ENCODE data around the gene PCDHB10. TPM values are rescaled to one million over a fixed set of nuclear protein-coding genes. Genes with fewer than 3 reads are reported as not detected.

PCDHB10 gene
- total RNA-seq, 1 experiment from 2014 or later = not detected

DNA sequence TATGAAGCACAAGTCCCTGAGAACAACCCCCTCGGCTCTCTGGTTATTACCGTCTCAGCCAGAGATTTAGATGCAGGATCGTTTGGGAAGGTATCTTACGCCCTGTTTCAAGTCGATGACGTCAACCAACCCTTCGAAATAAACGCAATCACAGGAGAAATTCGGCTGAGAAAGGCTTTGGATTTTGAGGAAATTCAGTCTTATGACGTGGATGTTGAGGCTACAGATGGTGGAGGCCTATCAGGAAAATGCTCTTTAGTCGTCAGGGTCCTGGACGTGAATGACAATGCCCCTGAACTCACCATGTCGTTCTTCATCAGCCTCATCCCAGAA lies 41.2 kb upstream of the PCDHB10 start:
- DNase-seq (ENCODE audit: low read depth, low spot score) = no peak
- Histone ChIP-seq H3K9ac (ENCODE audit: low read length) (no peak overlapping the region), H2AFZ (ENCODE audit: low read depth, low read length, poor library complexity, severe bottlenecking) (no peak overlapping the region), H3K9me3 (ENCODE audit: control insufficient read depth in 1 of 2, insufficient read depth in 1 of 2, low read depth in 1 of 2, low read length in 2 of 2) (no peaks in the 10 kb centered on the region; a peak in 1 of 4 replicates), H3K4me3 (replicated peaks in 1 of 2; ENCODE audit: low read depth in 1 of 2, low read length in 2 of 2) (no peak overlapping the region), H3K4me2 (ENCODE audit: low read length) (no peak overlapping the region), H3K36me3 (ENCODE audit: control insufficient read depth in 1 of 2, insufficient read depth in 2 of 2, low read length in 2 of 2) (no peaks in the 10 kb centered on the region), H3K79me2 (ENCODE audit: insufficient read depth, low read length) (no peaks in the 10 kb centered on the region), H3K27me3 (ENCODE audit: insufficient read depth, low read length) (no peaks in the 10 kb centered on the region), H3K27ac (ENCODE audit: low read depth, low read length) (no peak overlapping the region), H4K20me1 (ENCODE audit: insufficient read depth) (no peaks in the 10 kb centered on the region), H3K4me1 (ENCODE audit: control insufficient read depth in 1 of 2, insufficient read depth in 2 of 2, low read length in 2 of 2) (no peaks in the 10 kb centered on the region), H3K9me2 (ENCODE audit: insufficient read depth) (no peaks in the 10 kb centered on the region)
- RAD21 ChIA-PET (ENCODE audit: low non-redundant PET in 1 of 2, low total read pairs in 2 of 2, uncharacterized antibody in 2 of 2, unreplicated experiment in 2 of 2) = no interaction called here
- POLR2A ChIA-PET = no interaction called here
- no TSS peak for BruUV-seq (replicated peaks)
- TF ChIP-seq EZH2phosphoT487 (IDR thresholded peaks at IDR 0.05; ENCODE audit: borderline replicate concordance) = no peak
- TF ChIP-seq CEBPB (IDR thresholded peaks at IDR 0.05; ENCODE audit: low read depth) = no peak
- TF ChIP-seq, protein P1, sequence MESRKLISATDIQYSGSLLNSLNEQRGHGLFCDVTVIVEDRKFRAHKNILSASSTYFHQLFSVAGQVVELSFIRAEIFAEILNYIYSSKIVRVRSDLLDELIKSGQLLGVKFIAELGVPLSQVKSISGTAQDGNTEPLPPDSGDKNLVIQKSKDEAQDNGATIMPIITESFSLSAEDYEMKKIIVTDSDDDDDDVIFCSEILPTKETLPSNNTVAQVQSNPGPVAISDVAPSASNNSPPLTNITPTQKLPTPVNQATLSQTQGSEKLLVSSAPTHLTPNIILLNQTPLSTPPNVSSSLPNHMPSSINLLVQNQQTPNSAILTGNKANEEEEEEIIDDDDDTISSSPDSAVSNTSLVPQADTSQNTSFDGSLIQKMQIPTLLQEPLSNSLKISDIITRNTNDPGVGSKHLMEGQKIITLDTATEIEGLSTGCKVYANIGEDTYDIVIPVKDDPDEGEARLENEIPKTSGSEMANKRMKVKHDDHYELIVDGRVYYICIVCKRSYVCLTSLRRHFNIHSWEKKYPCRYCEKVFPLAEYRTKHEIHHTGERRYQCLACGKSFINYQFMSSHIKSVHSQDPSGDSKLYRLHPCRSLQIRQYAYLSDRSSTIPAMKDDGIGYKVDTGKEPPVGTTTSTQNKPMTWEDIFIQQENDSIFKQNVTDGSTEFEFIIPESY (IDR thresholded peaks at IDR 0.05; ENCODE audit: extremely low read depth, insufficient replicate concordance, low read length) = no peak
- TF ChIP-seq, protein P2, sequence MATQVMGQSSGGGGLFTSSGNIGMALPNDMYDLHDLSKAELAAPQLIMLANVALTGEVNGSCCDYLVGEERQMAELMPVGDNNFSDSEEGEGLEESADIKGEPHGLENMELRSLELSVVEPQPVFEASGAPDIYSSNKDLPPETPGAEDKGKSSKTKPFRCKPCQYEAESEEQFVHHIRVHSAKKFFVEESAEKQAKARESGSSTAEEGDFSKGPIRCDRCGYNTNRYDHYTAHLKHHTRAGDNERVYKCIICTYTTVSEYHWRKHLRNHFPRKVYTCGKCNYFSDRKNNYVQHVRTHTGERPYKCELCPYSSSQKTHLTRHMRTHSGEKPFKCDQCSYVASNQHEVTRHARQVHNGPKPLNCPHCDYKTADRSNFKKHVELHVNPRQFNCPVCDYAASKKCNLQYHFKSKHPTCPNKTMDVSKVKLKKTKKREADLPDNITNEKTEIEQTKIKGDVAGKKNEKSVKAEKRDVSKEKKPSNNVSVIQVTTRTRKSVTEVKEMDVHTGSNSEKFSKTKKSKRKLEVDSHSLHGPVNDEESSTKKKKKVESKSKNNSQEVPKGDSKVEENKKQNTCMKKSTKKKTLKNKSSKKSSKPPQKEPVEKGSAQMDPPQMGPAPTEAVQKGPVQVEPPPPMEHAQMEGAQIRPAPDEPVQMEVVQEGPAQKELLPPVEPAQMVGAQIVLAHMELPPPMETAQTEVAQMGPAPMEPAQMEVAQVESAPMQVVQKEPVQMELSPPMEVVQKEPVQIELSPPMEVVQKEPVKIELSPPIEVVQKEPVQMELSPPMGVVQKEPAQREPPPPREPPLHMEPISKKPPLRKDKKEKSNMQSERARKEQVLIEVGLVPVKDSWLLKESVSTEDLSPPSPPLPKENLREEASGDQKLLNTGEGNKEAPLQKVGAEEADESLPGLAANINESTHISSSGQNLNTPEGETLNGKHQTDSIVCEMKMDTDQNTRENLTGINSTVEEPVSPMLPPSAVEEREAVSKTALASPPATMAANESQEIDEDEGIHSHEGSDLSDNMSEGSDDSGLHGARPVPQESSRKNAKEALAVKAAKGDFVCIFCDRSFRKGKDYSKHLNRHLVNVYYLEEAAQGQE (IDR thresholded peaks at IDR 0.05; ENCODE audit: low read depth) = no peak
- TF ChIP-seq EGR1 (IDR thresholded peaks at IDR 0.05; ENCODE audit: low read depth) = no peak
- TF ChIP-seq EZH2 (IDR thresholded peaks at IDR 0.05) = no peak
- TF ChIP-seq ELF1 (IDR thresholded peaks at IDR 0.05; ENCODE audit: borderline replicate concordance, low read depth) = no peak
- TF ChIP-seq, protein P3, sequence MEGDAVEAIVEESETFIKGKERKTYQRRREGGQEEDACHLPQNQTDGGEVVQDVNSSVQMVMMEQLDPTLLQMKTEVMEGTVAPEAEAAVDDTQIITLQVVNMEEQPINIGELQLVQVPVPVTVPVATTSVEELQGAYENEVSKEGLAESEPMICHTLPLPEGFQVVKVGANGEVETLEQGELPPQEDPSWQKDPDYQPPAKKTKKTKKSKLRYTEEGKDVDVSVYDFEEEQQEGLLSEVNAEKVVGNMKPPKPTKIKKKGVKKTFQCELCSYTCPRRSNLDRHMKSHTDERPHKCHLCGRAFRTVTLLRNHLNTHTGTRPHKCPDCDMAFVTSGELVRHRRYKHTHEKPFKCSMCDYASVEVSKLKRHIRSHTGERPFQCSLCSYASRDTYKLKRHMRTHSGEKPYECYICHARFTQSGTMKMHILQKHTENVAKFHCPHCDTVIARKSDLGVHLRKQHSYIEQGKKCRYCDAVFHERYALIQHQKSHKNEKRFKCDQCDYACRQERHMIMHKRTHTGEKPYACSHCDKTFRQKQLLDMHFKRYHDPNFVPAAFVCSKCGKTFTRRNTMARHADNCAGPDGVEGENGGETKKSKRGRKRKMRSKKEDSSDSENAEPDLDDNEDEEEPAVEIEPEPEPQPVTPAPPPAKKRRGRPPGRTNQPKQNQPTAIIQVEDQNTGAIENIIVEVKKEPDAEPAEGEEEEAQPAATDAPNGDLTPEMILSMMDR (IDR thresholded peaks at IDR 0.05 in 2 of 3, conservative IDR thresholded peaks at IDR 0.05 in 1 of 3; ENCODE audit: borderline replicate concordance in 1 of 3, insufficient read depth in 1 of 3, low read depth in 2 of 3, low read length in 2 of 3) = no peak
- no peak for TF ChIP-seq YY1 (IDR thresholded peaks at IDR 0.05; ENCODE audit: extremely low read depth, insufficient replicate concordance, low read depth, low read length)
- no peak for TF ChIP-seq SRF (IDR thresholded peaks at IDR 0.05; ENCODE audit: low read depth)
- no peak for TF ChIP-seq TCF7L2 (IDR thresholded peaks at IDR 0.05; ENCODE audit: borderline replicate concordance, extremely low read depth, insufficient read depth, insufficient read length)
- no peak for TF ChIP-seq POLR2A (IDR thresholded peaks at IDR 0.05; ENCODE audit: borderline replicate concordance, extremely low read depth, insufficient read depth, insufficient read length)
- TF ChIP-seq FOSL1 (IDR thresholded peaks at IDR 0.05; ENCODE audit: low read depth) = no peak
- TF ChIP-seq, protein P4, sequence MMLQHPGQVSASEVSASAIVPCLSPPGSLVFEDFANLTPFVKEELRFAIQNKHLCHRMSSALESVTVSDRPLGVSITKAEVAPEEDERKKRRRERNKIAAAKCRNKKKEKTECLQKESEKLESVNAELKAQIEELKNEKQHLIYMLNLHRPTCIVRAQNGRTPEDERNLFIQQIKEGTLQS (IDR thresholded peaks at IDR 0.05) = no peak
- TF ChIP-seq CBX3 (IDR thresholded peaks at IDR 0.05; ENCODE audit: low read depth) = no peak
- TF ChIP-seq SIN3A (IDR thresholded peaks at IDR 0.05; ENCODE audit: low read depth) = no peak
- ATAC-seq = no peak
- CTCF ChIA-PET = no interaction called here
- intact Hi-C loops (cut with micrococcal nuclease) = no loop called here

All from HCT116 (cell line).